ENCODE data around the gene GPX8. TPM values are rescaled to one million over a fixed set of nuclear protein-coding genes. Genes with fewer than 3 reads are reported as not detected.

The GPX8 gene
- total RNA-seq, 1 experiment from 2014 or later = 37.9 TPM

DNA sequence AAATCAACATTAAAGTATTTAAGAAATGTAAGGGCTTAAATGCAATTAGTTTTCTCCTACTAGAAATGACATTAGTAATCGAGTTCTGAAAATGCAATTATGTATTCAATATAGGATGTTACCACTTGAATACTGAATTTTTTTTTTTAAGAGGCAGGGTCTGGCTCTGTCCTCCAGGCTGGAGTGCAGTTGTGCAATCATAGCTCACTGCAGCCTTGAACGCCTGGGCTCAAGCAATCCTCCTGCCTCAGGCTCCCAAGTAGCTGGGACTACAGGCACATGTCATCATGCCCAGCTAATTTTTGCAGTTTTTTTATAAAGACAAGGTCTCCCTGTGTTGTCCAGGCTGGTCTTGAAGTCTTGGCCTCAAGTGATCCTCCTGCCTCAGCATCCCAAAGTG lies 11.5 kb downstream of the GPX8 start:
- Histone ChIP-seq H3K9ac (ENCODE audit: extremely low read depth, insufficient read length, low read length) (no peak overlapping the region), H2BK20ac (ENCODE audit: low read depth, low read length, poor library complexity, severe bottlenecking) (no peak overlapping the region), H3K23me2 (ENCODE audit: insufficient read length, low read depth, low read length, poor library complexity, severe bottlenecking) (peaks cover 4% of the 10 kb centered on the region), H3K9me3 (ENCODE audit: control insufficient read depth, low read depth, low read length) (no peaks in the 10 kb centered on the region), H2BK12ac (ENCODE audit: insufficient read length, low read depth, low read length) (no peak overlapping the region), H4K20me1 (ENCODE audit: control insufficient read depth, insufficient read depth, insufficient read length) (no peaks in the 10 kb centered on the region), H2AK5ac (ENCODE audit: insufficient read length, low read length) (no peak overlapping the region), H2BK5ac (ENCODE audit: insufficient read length, low read length) (no peak overlapping the region), H4K8ac (replicated peaks; ENCODE audit: insufficient read length, low read depth, low read length) (no peak overlapping the region), H3K56ac (ENCODE audit: insufficient read length, low read depth, low read length) (no peak overlapping the region), H3K79me2 (ENCODE audit: insufficient read depth, low read length) (no peaks in the 10 kb centered on the region), H3K4ac (ENCODE audit: low read depth, low read length) (no peak overlapping the region), H3K79me1 (ENCODE audit: insufficient read depth, low read depth, low read length, poor library complexity, severe bottlenecking) (no peaks in the 10 kb centered on the region), H3K27me3 (ENCODE audit: insufficient read depth, low read length) (peaks cover 24% of the 10 kb centered on the region), H3K4me1 (ENCODE audit: insufficient read depth, low read length) (no peaks in the 10 kb centered on the region), H3K23ac (ENCODE audit: insufficient read length, low read depth, low read length) (no peak overlapping the region), H3T11ph (ENCODE audit: low read length) (no peak overlapping the region), H4K5ac (ENCODE audit: insufficient read length, low read depth, low read length) (no peak overlapping the region), H3K14ac (ENCODE audit: insufficient read depth, low read length) (no peak overlapping the region), H3K18ac (ENCODE audit: insufficient read length, low read depth, low read length) (no peak overlapping the region), H2BK120ac (ENCODE audit: low read depth, low read length, poor library complexity, severe bottlenecking) (no peak overlapping the region), H2AFZ (ENCODE audit: low read length) (no peak overlapping the region), H3K27ac (ENCODE audit: insufficient read length, low read depth, low read length) (no peak overlapping the region), H4K91ac (ENCODE audit: insufficient read length, low read depth, low read length) (no peak overlapping the region), H3K4me2 (ENCODE audit: insufficient read depth, insufficient read length, low read length) (no peak overlapping the region), H2BK15ac (ENCODE audit: low read depth, low read length) (no peak overlapping the region)
- WGBS (ENCODE audit: extremely low coverage, insufficient read length, low lambda C conversion rate) = no CpG with 5 or more reads among the region's 2 CpGs
- TF ChIP-seq, protein P1, sequence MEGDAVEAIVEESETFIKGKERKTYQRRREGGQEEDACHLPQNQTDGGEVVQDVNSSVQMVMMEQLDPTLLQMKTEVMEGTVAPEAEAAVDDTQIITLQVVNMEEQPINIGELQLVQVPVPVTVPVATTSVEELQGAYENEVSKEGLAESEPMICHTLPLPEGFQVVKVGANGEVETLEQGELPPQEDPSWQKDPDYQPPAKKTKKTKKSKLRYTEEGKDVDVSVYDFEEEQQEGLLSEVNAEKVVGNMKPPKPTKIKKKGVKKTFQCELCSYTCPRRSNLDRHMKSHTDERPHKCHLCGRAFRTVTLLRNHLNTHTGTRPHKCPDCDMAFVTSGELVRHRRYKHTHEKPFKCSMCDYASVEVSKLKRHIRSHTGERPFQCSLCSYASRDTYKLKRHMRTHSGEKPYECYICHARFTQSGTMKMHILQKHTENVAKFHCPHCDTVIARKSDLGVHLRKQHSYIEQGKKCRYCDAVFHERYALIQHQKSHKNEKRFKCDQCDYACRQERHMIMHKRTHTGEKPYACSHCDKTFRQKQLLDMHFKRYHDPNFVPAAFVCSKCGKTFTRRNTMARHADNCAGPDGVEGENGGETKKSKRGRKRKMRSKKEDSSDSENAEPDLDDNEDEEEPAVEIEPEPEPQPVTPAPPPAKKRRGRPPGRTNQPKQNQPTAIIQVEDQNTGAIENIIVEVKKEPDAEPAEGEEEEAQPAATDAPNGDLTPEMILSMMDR (conservative IDR thresholded peaks at IDR 0.05) = no peak
- H3K4me3 Mint-ChIP-seq = no peak overlapping the region
- H3K9me3 Mint-ChIP-seq = peaks cover 0 to 6% of the 10 kb centered on the region in 2 experiments; a peak in 1 of 5 replicates
- peaks cover 61% of the 10 kb centered on the region for H3K27me3 Mint-ChIP-seq (ENCODE audit: low read depth)
- H3K36me3 Mint-ChIP-seq (ENCODE audit: insufficient read depth in 1 of 3, low read depth in 3 of 3) = peaks cover 0 to 3% (median 2%) of the 10 kb centered on the region in 3 experiments; a peak in 2 of 7 replicates
- H3K4me1 Mint-ChIP-seq = peaks cover 15 to 23% of the 10 kb centered on the region in 2 experiments
- DNase-seq = no peak
- no peak overlapping the region for H3K27ac Mint-ChIP-seq

Data from H9 (cell line).